ENCODE results near the gene TICRR.

TICRR gene

GRCh38 chr15:89539027-89539426 is 36.2 kb upstream of the TICRR start:
- TF ChIP-seq CTCF (IDR thresholded peaks at IDR 0.05): no peak

GRCh38 chr15:89542369-89542768 is 32.9 kb upstream of the TICRR start:
- TF ChIP-seq CTCF (IDR thresholded peaks at IDR 0.05): no peak

GRCh38 chr15:89543389-89543788 is 31.9 kb upstream of the TICRR start:
- no peak for TF ChIP-seq CTCF (IDR thresholded peaks at IDR 0.05)

GRCh38 chr15:89550427-89550826 is 24.8 kb upstream of the TICRR start:
- TF ChIP-seq CTCF (IDR thresholded peaks at IDR 0.05): no peak

GRCh38 chr15:89551550-89551949 is 23.7 kb upstream of the TICRR start:
- TF ChIP-seq CTCF (IDR thresholded peaks at IDR 0.05): no peak

- no peak for TF ChIP-seq CTCF (IDR thresholded peaks at IDR 0.05)
Observed at GRCh38 chr15:89553632-89554031, 21.6 kb upstream of the TICRR start.

- no peak for TF ChIP-seq CTCF (IDR thresholded peaks at IDR 0.05)
Observed at GRCh38 chr15:89554247-89554646, 21.0 kb upstream of the TICRR start.

- no peak for TF ChIP-seq CTCF (IDR thresholded peaks at IDR 0.05)
Observed at GRCh38 chr15:89555768-89556167, 19.5 kb upstream of the TICRR start.

All from LNCAP (cell line).